ENCODE measurements around the gene BFSP2.

The BFSP2 gene

GRCh38 chr3:133383175-133383574 lies 16.7 kb upstream of the BFSP2 start:
- H3K4me3 ChIP-seq (ENCODE audit: low read depth, low read length): no peak overlapping the region

DNA sequence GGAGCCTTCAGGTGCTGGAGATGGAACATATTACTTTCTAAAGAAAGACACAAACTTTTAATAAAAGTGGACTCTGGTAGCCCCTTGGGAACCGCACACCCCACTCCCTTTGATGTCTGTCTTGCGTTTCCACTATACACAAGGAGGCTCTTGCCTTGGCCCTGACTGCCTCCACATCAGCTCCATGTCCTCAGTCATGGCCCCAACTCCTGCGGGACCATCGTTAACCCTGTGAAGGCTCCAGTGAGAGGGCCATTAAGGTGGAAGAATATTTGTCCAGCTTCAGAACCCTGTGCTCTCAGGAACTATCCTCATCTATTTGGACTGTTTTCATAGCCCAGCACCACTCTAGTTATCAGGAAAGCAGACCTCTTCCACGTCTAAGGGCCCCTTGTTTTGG lies 16.1 kb upstream of the BFSP2 start:
- H3K4me3 ChIP-seq (ENCODE audit: low read depth, low read length): no peak overlapping the region

GRCh38 chr3:133384331-133385027 lies 15.4 kb upstream of the BFSP2 start:
- no peak overlapping the region for H3K4me3 ChIP-seq (ENCODE audit: low read depth, low read length)

DNA sequence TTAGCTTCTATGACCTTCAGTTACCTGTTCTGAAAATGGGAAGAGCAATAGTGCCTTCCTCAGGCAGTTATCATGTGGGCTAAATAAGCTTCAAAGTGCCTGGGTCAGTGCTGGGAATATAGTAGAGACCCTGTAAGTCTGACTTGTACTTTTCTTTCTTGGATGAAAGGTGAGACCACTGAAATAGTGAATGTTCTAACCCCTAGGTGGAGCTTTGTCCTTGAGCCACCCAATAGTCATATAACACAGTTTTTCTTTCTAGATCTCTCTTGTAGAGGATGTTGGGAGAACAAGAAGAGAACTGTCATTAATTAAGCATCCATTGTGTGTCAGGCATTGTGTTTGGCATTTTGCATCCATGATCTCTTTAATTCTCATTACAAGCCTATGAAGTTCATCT lies 13.0 kb upstream of the BFSP2 start:
- no peak overlapping the region for H3K4me3 ChIP-seq (ENCODE audit: low read depth, low read length)

DNA sequence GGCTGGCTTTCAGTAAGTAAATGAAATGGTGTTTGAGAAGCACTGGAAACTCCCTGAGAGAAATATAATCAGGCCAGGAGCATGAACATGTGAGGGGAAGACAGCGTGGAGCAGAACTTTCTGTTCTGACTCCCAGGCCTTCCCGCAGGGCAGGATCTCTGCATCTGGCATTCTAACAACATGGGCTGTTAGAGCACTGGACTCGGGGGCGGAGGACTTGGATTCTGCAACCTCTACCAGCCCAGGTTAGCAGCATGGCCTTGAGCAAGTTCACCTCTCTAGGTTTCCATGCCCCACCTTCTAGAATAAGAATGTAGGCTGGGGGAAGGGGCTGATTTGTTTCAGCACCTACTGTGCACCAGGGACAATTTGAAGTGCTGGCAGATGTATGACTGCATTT lies 12.5 kb upstream of the BFSP2 start:
- no peak overlapping the region for H3K4me3 ChIP-seq (ENCODE audit: low read depth, low read length)

GRCh38 chr3:133388696-133389395 lies 11.0 kb upstream of the BFSP2 start:
- H3K4me3 ChIP-seq (ENCODE audit: low read depth, low read length): no peak overlapping the region

DNA sequence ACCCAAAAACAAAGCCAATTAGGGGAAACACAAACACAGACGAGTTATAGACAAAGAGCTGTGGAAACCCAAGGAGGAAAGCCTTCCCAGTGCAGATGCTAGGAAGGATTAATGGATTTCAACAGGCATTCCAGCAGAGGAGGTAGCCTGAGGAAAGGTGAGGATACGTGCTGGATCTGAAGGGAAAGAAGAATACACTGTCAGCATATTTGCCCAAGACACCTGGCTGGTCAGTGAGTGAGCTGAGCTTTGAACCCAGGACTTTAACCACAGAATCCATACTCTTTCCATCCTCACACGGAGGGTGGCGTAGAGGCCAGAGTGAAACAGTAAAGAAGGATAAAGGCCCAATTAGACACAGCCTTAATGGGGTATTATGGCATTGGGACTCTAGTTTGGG lies 9.1 kb upstream of the BFSP2 start:
- no peak overlapping the region for H3K4me3 ChIP-seq (ENCODE audit: low read depth, low read length)

DNA sequence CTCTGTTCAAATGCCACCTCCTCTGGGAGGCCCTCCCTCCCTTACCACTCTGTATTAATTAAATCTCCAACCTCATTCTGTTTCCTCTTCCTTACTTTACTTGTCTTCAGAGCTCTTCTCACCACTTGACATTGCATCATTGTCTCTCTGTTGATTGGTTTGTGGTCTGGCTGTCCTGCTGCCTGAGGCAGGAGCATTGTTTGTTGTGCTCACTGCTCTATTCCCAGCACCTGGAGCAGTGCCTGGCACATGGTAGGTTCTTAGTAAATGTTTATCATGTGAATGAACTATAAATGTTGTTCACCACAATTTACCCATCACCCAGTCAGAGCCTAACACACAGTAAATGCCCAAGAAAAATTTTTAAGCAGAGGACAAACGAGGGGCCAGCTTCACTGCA lies 6.7 kb upstream of the BFSP2 start:
- no peak overlapping the region for H3K4me3 ChIP-seq (ENCODE audit: low read depth, low read length)

DNA sequence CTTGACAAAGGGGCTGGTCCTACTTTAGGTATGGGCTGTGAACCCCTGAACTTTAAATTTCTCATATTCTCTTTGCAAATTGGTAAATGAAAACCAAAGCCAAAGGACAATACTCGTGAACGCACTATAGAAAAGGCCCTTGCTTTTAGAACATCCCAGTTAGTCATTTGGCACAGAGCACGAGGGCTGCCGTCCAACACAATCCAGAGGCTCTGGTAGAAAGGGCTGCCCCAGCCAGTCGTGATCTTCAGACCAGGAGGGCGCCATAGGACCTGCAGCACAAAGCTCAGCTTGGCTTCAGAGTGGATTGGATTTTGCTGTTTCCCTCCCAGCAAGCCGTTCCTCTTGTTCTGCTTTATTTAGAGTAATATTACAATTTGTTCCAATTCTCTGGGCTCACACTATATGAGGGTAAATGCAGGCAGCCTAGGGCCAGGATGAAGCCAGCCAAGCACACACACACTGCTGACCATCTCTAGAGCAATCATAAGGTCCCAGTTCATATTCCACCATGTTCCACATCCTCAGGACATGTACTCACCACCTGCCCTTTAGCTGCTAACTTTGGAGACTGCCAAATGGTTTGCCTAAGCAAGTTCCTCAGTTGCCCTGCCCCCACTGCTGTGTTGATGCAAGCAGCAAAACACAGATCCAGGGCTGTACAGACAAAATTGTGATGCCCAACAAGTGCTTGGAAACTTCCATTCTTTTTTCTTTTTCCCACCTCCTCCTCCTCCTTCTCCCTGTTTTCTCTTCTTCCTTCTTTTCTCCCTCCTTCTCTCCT lies 6.0 kb upstream of the BFSP2 start:
- no peak overlapping the region for H3K4me3 ChIP-seq (ENCODE audit: low read depth, low read length)

- H3K4me3 ChIP-seq (ENCODE audit: low read depth, low read length): no peak overlapping the region
These were observed 5.1 kb upstream of the BFSP2 start for GRCh38 chr3:133394561-133395311.

GRCh38 chr3:133396906-133397305 lies 3.0 kb upstream of the BFSP2 start:
- no peak overlapping the region for H3K4me3 ChIP-seq (ENCODE audit: low read depth, low read length)

DNA sequence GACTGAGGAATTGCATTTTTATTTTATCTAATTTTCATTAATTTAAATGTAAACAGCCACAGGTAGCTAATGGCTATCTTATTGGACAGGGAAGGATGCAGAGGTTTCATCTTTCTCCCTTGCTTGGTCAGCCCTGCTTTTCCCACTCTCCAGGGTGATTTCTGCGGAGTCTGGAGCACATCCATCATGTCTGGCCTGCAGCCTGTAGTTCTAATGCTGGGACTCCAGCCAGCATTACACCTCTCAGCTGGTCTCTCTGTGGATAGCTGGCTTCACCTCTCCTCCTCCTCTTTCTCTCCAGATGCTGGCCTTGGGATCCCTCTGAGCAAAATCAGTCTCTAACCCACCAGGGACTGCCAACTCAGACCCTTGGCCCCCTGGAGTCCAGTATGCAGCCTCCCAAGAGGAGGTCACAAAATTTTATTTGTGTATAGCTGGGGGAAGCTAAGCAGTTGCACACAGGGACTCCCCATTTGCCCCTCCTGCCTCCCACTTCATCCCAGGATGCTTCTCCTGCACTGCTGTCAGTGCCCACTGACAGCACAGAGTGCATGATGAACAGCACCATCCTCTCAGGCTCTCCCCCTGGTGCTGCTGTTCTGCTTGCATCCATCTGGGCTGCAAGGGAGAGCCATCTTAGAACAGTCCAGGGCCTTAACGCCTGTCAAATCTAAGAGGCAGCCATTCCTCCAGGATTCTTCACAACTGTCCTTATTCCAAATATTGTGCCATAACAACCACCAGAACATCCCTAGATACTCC lies 1.7 kb downstream of the BFSP2 start:
- H3K4me3 ChIP-seq (ENCODE audit: low read depth, low read length): no peak overlapping the region

DNA sequence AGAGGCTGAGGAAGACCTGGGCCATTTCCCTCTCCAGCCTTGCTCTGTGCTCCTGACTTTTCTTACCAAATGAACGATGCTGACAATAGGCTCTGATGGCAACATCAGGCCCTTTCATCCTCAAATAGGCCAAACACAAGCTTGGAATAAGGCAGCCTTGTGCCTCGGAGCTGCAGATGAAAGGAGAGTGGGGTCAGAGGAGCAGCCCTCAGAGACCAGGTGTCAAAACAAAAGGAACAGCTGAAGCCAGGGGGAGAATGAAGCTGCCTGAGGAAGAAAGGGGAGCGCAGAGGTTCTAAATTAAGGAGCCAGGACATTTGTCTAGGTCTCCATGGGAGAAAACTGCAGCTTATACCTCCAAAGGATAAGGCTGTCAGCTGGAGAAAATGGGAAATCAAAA lies 5.1 kb downstream of the BFSP2 start:
- H3K4me3 ChIP-seq (ENCODE audit: low read depth, low read length): no peak overlapping the region

DNA sequence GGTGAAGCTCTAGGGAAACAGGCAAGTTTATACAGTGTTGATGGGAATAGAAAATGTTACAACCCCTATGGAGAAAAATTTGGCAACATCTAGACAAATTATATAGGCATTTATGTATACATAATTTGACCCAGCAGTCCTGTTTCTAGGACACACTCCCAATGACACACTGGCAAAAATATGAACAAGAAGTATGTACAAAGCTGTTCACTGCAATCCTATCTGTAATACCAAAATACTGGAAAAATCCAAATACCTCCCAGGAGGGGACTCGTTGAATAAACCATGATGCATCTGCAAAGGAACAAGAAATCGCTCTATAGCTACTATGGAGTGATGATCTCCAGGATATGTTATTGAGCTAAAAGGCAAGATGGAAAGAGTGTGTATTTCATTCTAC lies 8.5 kb downstream of the BFSP2 start:
- H3K4me3 ChIP-seq (ENCODE audit: low read depth, low read length): no peak overlapping the region

- no peak overlapping the region for H3K4me3 ChIP-seq (ENCODE audit: low read depth, low read length)
These were observed 9.1 kb downstream of the BFSP2 start for GRCh38 chr3:133408961-133409360.

- H3K4me3 ChIP-seq (ENCODE audit: low read depth, low read length): no peak overlapping the region
These were observed 10.5 kb downstream of the BFSP2 start for GRCh38 chr3:133410191-133410892.

GRCh38 chr3:133412183-133413132 lies 12.6 kb downstream of the BFSP2 start:
- no peak overlapping the region for H3K4me3 ChIP-seq (ENCODE audit: low read depth, low read length)

DNA sequence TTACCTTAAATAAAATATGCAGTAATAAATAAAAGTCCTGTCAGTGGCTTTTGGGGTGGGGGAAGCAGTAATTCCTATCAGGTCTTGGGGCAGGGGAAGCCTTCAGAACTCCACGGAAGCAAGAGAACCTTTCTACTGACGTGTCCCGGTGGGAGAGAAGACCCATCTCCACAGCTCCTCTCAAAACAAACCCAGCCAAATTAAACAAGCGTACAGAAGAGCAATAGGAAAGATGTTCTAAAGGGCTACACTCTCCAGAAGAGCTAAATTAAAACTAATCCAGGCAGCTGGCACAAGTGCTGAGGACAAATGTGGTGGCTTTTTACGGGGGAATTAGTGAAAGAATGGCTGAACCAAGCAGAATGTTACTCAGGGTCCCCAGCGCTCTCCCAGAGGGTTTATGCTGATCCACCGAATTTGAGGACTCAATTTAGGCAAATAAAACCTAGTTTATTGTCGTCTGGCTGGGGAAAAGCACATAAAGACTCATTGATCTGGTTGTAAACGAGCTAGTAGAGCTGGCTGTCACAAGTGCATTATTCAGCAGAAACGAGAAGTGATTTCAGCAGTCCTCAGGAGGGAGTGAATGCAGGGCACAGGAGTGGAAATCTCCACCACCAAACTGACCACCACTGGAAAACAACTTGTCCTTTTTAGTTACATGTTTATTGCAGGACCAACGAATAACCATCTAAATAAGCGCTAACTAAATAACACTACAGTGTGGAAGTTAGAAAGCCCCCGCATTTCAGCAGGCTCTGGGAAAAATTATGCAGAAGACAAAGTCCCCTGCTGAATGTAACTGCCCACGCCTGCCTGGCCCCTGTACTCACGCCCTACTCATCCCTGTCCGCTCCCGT lies 13.5 kb downstream of the BFSP2 start:
- no peak overlapping the region for H3K4me3 ChIP-seq (ENCODE audit: low read depth, low read length)
